NCI-H345 treated with DMSO at 0.1 percent for 48 hours (cell line): ENCODE results near the gene ACTN2.
"Not testable (repeated sequence)": the region's sequence is repeated elsewhere in the genome, so short reads cannot be mapped to it uniquely, and the experiment has no call there.

Experiments
- DNase-seq: peaks from one replicate; lab custom pipeline; 2025; ENCODE audit not compliant: unreplicated experiment; lab: John Stamatoyannopoulos, UW

Gene ACTN2

GRCh38 chr1:236685917-236686814 lies at the start of gene ACTN2:
Gene ACTN2, plus strand, starts transcription at chr1:236686499. Its CDS starts 175 bp downstream, at chr1:236686674.
- DNase-seq = peak; percentile 40

GRCh38 chr1:236638945-236639344 lies 47.4 kb upstream of the ACTN2 start:
- peak; percentile 49 for DNase-seq

GRCh38 chr1:236639686-236640085 lies 46.6 kb upstream of the ACTN2 start:
- DNase-seq = no peak

GRCh38 chr1:236642763-236643162 lies 43.5 kb upstream of the ACTN2 start:
- no peak for DNase-seq

- no peak for DNase-seq
Observed at GRCh38 chr1:236645016-236645680, 41.2 kb upstream of the ACTN2 start.

GRCh38 chr1:236654511-236654910 lies 31.8 kb upstream of the ACTN2 start:
- DNase-seq = no peak

GRCh38 chr1:236654957-236655356 lies 31.3 kb upstream of the ACTN2 start:
- no peak for DNase-seq

- DNase-seq = no peak
Observed at GRCh38 chr1:236657398-236657797, 28.9 kb upstream of the ACTN2 start.

- no peak for DNase-seq
Observed at GRCh38 chr1:236659792-236660587, 26.3 kb upstream of the ACTN2 start.

- no peak for DNase-seq
Observed at GRCh38 chr1:236663934-236664333, 22.4 kb upstream of the ACTN2 start.

- DNase-seq = not testable (repeated sequence)
Observed at GRCh38 chr1:236668909-236669308, 17.4 kb upstream of the ACTN2 start.

- DNase-seq = no peak
Observed at GRCh38 chr1:236670060-236670459, 16.2 kb upstream of the ACTN2 start.

- DNase-seq = no peak
Observed at GRCh38 chr1:236673289-236673919, 12.9 kb upstream of the ACTN2 start.

GRCh38 chr1:236677641-236678235 lies 8.6 kb upstream of the ACTN2 start:
- DNase-seq = no peak

GRCh38 chr1:236681219-236681618 lies 5.1 kb upstream of the ACTN2 start:
- no peak for DNase-seq

GRCh38 chr1:236685205-236685916 lies 938 bp upstream of the ACTN2 start:
- DNase-seq = no peak

- DNase-seq = peak; percentile 3
Observed at GRCh38 chr1:236686815-236687160, 489 bp downstream of the ACTN2 start.

- DNase-seq = no peak
Observed at GRCh38 chr1:236687273-236687672, 974 bp downstream of the ACTN2 start.

- no peak for DNase-seq
Observed at GRCh38 chr1:236688705-236689104, 2.4 kb downstream of the ACTN2 start.
